Stimulated activated CD8-positive, alpha-beta memory T cell treated with anti-CD3 and anti-CD28 coated beads, Interleukin-7, amount 100 ng/mL, for 4 hours (primary cell): Measurements from ENCODE around the gene DPP9.
A peak's percentile ranks its signal among the peaks of the same experiment; 100 is the strongest.
"Not testable (repeated sequence)": the region's sequence is repeated elsewhere in the genome, so short reads cannot be mapped to it uniquely, and the experiment has no call there.

ENCODE experiments used
- DNase-seq, 2 donors: peaks; one replicate each; pipeline ENCODE4 v3.0.0-alpha.2; 2020; ENCODE audit warnings: low read depth in 2 of 2

Gene DPP9

GRCh38 chr19:4740092-4740491 is 16.4 kb upstream of the DPP9 start:
- DNase-seq, result no peak

- no peak for DNase-seq
Measured at GRCh38 chr19:4738734-4739133, 15.1 kb upstream of the DPP9 start.

- no peak for DNase-seq
Measured at GRCh38 chr19:4737955-4738600, 14.4 kb upstream of the DPP9 start.

GRCh38 chr19:4733755-4734345 is 10.2 kb upstream of the DPP9 start:
- DNase-seq, result no peak

- peak; percentile 21 to 28 for DNase-seq
Measured at GRCh38 chr19:4732680-4733114, 9.1 kb upstream of the DPP9 start.

GRCh38 chr19:4730740-4731171 is 7.1 kb upstream of the DPP9 start:
- DNase-seq, result peak; percentile 28 to 31

GRCh38 chr19:4728871-4729270 is 5.2 kb upstream of the DPP9 start:
- no peak for DNase-seq

GRCh38 chr19:4722671-4723594 is 709 bp downstream of the DPP9 start:
- DNase-seq, result no peak

- no peak for DNase-seq
Measured at GRCh38 chr19:4721196-4721595, 2.4 kb downstream of the DPP9 start.

- no peak for DNase-seq
Measured at GRCh38 chr19:4720037-4720700, 3.5 kb downstream of the DPP9 start.

- DNase-seq, result no peak
Measured at GRCh38 chr19:4719499-4719866, 4.2 kb downstream of the DPP9 start.

GRCh38 chr19:4717966-4718701 is 5.5 kb downstream of the DPP9 start:
- DNase-seq, result no peak

- no peak for DNase-seq
Measured at GRCh38 chr19:4717191-4717965, 6.3 kb downstream of the DPP9 start.

- no peak for DNase-seq
Measured at GRCh38 chr19:4715529-4716221, 8.0 kb downstream of the DPP9 start.

- DNase-seq, result not testable (repeated sequence)
Measured at GRCh38 chr19:4715178-4715528, 8.5 kb downstream of the DPP9 start.

- no peak for DNase-seq
Measured at GRCh38 chr19:4714016-4714415, 9.6 kb downstream of the DPP9 start.

- no peak for DNase-seq
Measured at GRCh38 chr19:4713384-4713951, 10.2 kb downstream of the DPP9 start.

- no peak for DNase-seq
Measured at GRCh38 chr19:4712771-4713170, 10.9 kb downstream of the DPP9 start.

GRCh38 chr19:4711211-4711610 is 12.4 kb downstream of the DPP9 start:
- DNase-seq, result no peak

- DNase-seq, result no peak
Measured at GRCh38 chr19:4710281-4710600, 13.4 kb downstream of the DPP9 start.
